Measurements from ENCODE around the gene PALB2. TPM values are rescaled to one million over a fixed set of nuclear protein-coding genes. Genes with fewer than 3 reads are reported as not detected.

The PALB2 gene
- total and polyA plus RNA-seq, 2 of the 13 experiments (the other 11 are each of a cell fraction or from before 2014, with no cell fraction given), result 12.1 to 40.9 TPM

- TF ChIP-seq DNMT1 (CRISPR knock-in tag; IDR thresholded peaks at IDR 0.05) (no peak), FOXC1 (CRISPR knock-in tag; IDR thresholded peaks at IDR 0.05; ENCODE audit: borderline replicate concordance) (peak; percentile 40; the same call in 1 of the 2 replicates), CEBPB (IDR thresholded peaks at IDR 0.05; ENCODE audit: borderline replicate concordance, low read depth, low read length) (peak; percentile 63; the same call in 1 of the 2 replicates), ZFP91 (CRISPR knock-in tag; IDR thresholded peaks at IDR 0.05; ENCODE audit: borderline replicate concordance) (peak; percentile 92; the same call in 1 of the 2 replicates), GATA4 (IDR thresholded peaks at IDR 0.05; ENCODE audit: borderline replicate concordance, low read depth) (peak; percentile 77; the same call in 1 of the 2 replicates), EEA1 (CRISPR knock-in tag; IDR thresholded peaks at IDR 0.05; ENCODE audit: borderline replicate concordance) (no peak), ZC3H13 (CRISPR knock-in tag; IDR thresholded peaks at IDR 0.05) (peak; percentile 100), ZNF3 (CRISPR knock-in tag; IDR thresholded peaks at IDR 0.05) (no peak), NR3C1 (CRISPR knock-in tag; IDR thresholded peaks at IDR 0.05) (0 out of 2 replicates have a peak, but pooled peaks have one; percentile 2), TGIF2 (CRISPR knock-in tag; IDR thresholded peaks at IDR 0.05) (peak; percentile 98), ZNF788 (CRISPR knock-in tag; IDR thresholded peaks at IDR 0.05; ENCODE audit: borderline replicate concordance) (no peak; the same call in 1 of the 2 replicates), GRHL1 (CRISPR knock-in tag; conservative IDR thresholded peaks at IDR 0.05) (peak; percentile 98), ETS1 (CRISPR knock-in tag; IDR thresholded peaks at IDR 0.05) (no peak; the same call in 1 of the 2 replicates), ISL2 (CRISPR knock-in tag; IDR thresholded peaks at IDR 0.05) (peak; percentile 85), TRIM22 (IDR thresholded peaks at IDR 0.05) (no peak), ZNF431 (CRISPR knock-in tag; IDR thresholded peaks at IDR 0.05; ENCODE audit: borderline replicate concordance, low read depth) (peak; percentile 97), HOXA5 (CRISPR knock-in tag; IDR thresholded peaks at IDR 0.05) (peak; percentile 73; the same call in 1 of the 2 replicates), E2F5 (CRISPR knock-in tag; conservative IDR thresholded peaks at IDR 0.05) (peak; percentile 100), ZNF546 (CRISPR knock-in tag; conservative IDR thresholded peaks at IDR 0.05) (no peak), ZNF713 (CRISPR knock-in tag; IDR thresholded peaks at IDR 0.05) (no peak), HOXA7 (CRISPR knock-in tag; IDR thresholded peaks at IDR 0.05) (peak; percentile 100)
Measured at GRCh38 chr16:23678430-23679273, 37.5 kb upstream of the PALB2 start, which contains the start of gene PLK1 (continued).

Measured in HepG2 (cell line).